ENCODE results near the gene PLEKHM3.

DNA sequence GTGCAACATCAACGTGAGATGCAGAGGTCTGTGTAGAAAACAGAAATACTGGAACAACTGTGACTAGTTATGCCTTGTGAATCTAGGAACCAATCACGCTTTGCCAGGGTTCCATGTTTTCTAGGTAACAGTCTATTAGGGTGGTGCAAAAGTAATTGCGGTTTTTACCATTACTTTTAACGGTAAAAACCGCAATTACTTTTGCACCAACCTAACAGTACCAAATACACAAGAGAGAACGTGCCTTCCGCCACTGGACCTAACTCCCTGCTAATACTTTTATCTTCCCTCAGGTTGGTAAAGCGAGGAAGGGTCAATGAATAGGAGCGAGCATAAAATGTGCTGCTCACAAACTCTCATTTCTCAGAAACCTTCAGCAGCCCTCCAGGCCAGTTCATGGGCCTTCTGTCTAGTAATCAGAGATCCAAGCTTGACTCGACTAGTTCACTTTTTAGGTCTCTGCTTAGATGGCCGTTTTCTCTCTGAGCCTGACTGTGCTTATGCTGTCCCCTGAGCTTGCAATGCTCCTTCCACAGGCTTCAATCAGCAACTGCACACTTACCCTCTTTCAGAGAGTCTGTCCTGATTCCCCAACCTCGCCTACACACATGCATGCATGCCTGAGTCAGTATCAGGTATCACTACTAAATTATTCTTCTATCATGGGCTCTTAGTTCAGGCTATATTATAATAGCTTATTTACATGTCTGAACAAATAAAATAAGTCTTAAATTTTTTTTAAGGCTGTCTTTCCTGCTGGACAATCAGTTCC lies 47.0 kb downstream of the PLEKHM3 start:
- TF ChIP-seq, protein P1, sequence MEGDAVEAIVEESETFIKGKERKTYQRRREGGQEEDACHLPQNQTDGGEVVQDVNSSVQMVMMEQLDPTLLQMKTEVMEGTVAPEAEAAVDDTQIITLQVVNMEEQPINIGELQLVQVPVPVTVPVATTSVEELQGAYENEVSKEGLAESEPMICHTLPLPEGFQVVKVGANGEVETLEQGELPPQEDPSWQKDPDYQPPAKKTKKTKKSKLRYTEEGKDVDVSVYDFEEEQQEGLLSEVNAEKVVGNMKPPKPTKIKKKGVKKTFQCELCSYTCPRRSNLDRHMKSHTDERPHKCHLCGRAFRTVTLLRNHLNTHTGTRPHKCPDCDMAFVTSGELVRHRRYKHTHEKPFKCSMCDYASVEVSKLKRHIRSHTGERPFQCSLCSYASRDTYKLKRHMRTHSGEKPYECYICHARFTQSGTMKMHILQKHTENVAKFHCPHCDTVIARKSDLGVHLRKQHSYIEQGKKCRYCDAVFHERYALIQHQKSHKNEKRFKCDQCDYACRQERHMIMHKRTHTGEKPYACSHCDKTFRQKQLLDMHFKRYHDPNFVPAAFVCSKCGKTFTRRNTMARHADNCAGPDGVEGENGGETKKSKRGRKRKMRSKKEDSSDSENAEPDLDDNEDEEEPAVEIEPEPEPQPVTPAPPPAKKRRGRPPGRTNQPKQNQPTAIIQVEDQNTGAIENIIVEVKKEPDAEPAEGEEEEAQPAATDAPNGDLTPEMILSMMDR (IDR thresholded peaks at IDR 0.05), result no peak
- TF ChIP-seq POLR2A (IDR thresholded peaks at IDR 0.05), result no peak

Measured in right lobe of liver (tissue), 4 donors.